GM21576 (cell line): ENCODE data around the gene AJM1.
"Not testable (repeated sequence)": the region's sequence is repeated elsewhere in the genome, so short reads cannot be mapped to it uniquely, and the experiment has no call there.

Experiments
- ATAC-seq: cut with Tn5 transposase; IDR thresholded peaks from one replicate; pipeline ENCODE4 v1.9.1; 2021; ENCODE audit warnings: mild to moderate bottlenecking, moderate library complexity; ENCODE audit not compliant: unreplicated experiment

Gene AJM1

DNA sequence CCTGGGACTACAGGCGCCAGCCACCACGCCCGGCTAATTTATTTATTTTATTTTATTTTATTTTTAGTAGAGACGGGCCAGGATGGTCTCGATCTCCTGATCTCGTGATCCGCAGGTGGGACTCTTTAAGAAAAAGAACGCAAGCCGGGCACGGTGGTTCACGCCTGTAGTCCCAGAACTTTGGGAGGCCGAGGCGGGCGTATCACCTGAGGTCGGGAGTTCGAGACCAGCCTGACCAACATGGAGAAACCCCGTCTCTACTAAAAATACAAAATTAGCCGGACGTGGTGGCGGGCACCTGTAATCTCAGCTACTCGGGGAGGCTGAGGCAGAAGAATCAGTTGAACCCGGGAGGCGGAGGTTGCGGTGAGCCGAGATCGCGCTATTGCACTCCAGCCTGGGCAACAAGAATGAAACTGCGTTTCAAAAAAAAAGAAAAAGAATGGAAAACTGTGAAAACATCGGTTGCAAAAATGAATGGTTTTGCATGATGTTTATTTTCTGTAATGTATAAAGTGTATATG lies 24.7 kb downstream of the AJM1 start:
- ATAC-seq = not testable (repeated sequence)

DNA sequence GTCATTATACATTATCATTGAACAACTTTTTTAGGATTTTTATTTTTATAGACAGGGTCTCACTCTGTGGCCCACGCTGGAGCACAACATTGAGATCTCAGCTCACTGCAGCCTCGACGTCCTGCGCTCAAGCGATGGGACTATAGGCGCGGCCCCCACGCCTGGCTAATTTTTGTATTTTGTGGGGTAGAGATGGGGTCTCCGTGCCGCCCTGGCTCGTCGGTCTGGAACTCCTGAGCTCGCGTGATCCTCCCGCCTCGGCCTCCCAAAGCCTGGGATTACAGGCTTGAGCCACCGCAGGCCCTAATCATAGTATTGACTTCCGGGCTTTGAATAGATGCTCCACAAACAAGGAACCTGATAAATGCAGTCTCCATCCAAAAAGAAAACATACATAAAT lies 25.2 kb downstream of the AJM1 start:
- ATAC-seq = no peak

- ATAC-seq = no peak
Observed at GRCh38 chr9:136867917-136868316, 25.6 kb downstream of the AJM1 start.

- ATAC-seq = no peak
Observed at GRCh38 chr9:136868644-136869043, 26.4 kb downstream of the AJM1 start.

GRCh38 chr9:136869611-136870010 lies 27.3 kb downstream of the AJM1 start:
- not testable (repeated sequence) for ATAC-seq

GRCh38 chr9:136875155-136875554 lies 32.9 kb downstream of the AJM1 start:
- ATAC-seq = no peak

DNA sequence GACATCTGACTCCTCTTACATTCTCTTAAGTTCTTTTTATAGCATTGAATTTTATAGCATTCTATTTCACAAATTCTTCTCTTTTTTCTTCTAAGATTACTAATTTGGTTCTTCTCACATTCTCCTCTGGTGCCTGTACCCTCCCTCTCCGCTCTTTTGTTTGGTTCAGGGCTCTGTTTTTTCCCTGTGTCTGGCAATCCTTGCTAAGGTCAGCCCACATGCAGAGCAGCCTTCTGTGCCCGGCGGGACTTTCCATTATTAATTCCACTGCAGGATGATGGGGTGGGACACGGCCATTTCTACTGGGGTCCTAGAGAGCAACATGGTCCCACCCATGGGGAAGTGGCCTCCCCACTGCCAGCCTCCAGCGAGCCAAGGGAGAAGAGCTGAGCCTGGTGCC lies 34.2 kb downstream of the AJM1 start:
- no peak for ATAC-seq

- no peak for ATAC-seq
Observed at GRCh38 chr9:136880651-136881050, 38.4 kb downstream of the AJM1 start.

DNA sequence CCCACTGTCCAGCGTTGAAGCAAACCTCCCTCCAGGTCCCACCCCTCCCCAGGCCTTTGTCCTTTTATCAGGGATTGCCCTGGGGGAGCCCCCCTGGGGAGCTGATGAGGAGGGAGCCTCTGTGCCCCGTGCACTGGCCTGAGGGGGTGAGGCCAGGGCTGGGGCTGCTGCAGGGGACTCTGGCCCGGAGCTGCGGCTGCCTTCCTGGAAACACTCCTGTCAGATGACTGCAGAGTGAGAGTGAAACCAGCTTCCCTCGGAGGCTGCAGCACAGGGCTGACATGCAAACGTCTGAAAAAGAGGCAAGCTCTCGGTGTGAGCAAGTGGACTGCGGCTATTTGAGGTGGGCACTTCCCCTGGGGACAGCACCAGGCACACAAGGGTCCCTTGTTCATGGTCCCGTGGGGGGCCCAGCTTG lies 39.4 kb downstream of the AJM1 start:
- ATAC-seq = peak; percentile 21

DNA sequence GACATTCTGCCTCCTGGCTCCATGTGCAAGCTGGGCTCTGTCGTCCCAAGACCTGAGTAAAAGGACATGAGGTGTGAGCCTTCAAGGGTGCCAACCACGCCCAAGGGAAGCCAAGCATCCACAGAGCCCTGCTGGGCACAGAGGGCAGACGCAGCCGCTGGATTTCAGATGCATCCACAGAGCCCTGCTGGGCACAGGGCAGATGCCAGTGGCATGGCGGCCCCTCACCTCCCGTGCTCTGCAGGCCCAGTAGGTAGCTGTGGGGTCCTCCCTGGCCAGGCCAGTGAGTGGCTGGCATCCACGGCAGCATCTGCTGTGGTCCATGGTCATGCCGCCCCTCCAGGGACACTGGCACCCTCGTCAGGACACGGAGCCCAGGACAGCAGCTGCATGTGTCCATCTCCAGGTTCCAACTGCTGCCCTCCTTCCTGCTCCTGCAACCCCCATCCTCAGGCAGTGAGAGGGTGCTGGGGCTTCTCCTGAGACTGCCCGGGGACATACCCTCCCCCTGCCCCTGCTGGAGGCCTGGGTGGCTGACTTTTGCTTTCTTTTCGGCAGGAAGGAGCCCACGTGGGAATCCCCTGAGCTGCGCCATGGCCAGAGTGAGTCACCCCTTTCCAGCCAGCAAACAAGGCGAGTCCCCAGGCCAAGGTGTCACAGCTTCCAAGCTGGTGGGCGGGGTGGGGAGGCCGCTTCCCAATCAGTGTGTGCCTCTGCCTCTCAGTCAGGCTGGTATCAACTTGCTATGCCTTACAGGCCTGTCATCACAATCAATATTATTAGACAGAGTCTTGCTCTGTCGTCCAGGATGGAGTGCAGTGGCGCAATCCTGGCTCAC lies 40.0 kb downstream of the AJM1 start:
- ATAC-seq = peak; percentile 25

DNA sequence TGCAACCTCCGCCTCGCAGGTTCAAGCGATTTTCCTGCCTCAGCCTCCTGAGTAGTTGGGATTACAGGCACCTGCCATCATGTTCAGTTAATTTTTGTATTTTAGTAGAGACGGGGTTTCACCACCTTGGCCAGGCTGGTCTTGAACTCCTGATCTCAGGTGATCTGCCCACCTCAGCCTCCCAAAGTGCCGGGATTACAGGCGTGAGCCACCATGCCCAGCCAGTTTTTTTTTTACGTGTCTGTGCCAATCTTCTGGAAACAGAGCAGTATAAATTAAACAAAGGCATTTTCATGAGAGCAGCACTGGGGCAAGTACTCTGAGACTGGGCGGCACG lies 40.6 kb downstream of the AJM1 start:
- not testable (repeated sequence) for ATAC-seq

DNA sequence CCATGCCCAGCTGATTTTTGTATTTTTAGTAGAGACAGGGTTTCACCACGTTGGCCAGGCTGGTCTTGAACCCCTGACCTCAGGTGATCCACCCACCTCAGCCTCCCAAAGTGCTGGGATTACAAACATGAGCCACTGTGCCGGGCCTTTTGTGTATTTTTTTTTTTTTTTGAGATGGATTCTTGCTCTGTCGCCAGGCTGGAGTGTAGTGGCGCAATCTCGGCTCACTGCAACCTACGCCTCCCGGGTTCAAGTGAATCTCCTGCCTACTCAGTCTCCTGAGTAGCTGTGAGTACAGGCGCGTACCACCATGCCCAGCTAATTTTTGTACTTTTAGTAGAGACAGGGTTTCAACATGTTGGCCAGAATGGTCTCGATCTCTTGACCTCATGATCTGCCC lies 41.4 kb downstream of the AJM1 start:
- ATAC-seq = not testable (repeated sequence)

- ATAC-seq = peak; percentile 76
Observed at GRCh38 chr9:136885950-136886578, 43.8 kb downstream of the AJM1 start, which contains the start of gene TRAF2. Gene TRAF2 (plus strand): TSS chr9:136886516. CDS start chr9:136898741, 12,225 bp downstream.

GRCh38 chr9:136886610-136887597 lies 44.6 kb downstream of the AJM1 start:
- no peak for ATAC-seq

GRCh38 chr9:136888454-136888853 lies 46.2 kb downstream of the AJM1 start:
- no peak for ATAC-seq

DNA sequence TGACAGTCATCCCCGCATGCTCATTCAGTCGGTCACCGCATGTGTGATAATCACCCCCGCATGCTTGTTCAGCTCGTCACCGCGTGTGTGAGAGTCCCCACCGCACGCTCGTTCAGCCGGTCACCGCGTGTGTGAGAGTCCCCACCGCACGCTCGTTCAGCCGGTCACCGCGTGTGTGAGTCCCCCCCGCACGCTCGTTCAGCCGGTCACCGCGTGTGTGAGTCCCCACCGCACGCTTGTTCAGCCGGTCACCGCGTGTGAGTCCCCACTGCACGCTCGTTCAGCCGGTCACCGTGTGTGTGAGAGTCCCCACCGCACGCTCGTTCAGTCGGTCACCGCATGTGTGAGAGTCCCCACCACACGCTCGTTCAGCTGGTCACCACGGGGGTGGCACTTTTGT lies 47.6 kb downstream of the AJM1 start:
- ATAC-seq = no peak

DNA sequence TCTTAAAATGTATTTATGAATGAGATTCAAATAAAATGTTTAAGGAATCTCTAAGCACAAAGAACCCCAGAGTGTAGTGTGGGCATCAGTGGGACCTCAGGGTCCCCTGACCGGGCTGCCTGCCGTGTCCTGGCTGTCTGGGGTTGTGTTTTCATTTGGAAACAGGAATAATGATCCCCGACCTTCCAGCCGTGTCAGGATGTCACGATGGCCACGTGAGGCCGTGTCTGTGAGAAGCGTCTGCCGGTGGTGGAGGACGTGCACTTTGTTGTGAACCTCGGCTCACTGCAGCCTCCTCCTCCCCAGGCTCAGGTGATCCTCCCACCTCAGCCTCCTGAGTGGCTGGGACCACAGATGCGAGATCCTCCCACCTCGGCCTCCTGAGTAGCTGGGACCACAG lies 48.4 kb downstream of the AJM1 start:
- ATAC-seq = no peak
